Measurements from ENCODE around the gene GLI1.

- TF ChIP-seq KDM3A (CRISPR knock-in tag; IDR thresholded peaks at IDR 0.05; ENCODE audit: low read depth) (no peak), SOX5 (CRISPR knock-in tag; IDR thresholded peaks at IDR 0.05; ENCODE audit: borderline replicate concordance) (no peak), JUND (CRISPR knock-in tag; IDR thresholded peaks at IDR 0.05) (no peak), TMF1 (CRISPR knock-in tag; IDR thresholded peaks at IDR 0.05; ENCODE audit: low read depth) (no peak), EZH2 (conservative IDR thresholded peaks at IDR 0.05; ENCODE audit: low read depth, low read length) (no peak), POLR2A (IDR thresholded peaks at IDR 0.05; ENCODE audit: insufficient read depth in 1 of 2, low read depth in 2 of 2, low read length in 2 of 2) (no peak), YEATS2 (CRISPR knock-in tag; IDR thresholded peaks at IDR 0.05; ENCODE audit: borderline replicate concordance) (no peak), HDAC2 (CRISPR knock-in tag; IDR thresholded peaks at IDR 0.05) (no peak)
- TF ChIP-seq, protein P1, sequence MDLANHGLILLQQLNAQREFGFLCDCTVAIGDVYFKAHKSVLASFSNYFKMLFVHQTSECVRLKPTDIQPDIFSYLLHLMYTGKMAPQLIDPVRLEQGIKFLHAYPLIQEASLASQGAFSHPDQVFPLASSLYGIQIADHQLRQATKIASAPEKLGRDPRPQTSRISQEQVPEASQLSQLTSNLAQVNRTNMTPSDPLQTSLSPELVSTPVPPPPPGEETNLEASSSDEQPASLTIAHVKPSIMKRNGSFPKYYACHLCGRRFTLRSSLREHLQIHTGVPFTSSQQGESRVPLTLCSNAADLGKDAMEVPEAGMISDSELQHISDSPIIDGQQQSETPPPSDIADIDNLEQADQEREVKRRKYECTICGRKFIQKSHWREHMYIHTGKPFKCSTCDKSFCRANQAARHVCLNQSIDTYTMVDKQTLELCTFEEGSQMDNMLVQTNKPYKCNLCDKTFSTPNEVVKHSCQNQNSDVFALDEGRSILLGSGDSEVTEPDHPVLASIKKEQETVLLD (CRISPR knock-in tag; IDR thresholded peaks at IDR 0.05; ENCODE audit: low read depth), result no peak
- TF ChIP-seq, protein P2, sequence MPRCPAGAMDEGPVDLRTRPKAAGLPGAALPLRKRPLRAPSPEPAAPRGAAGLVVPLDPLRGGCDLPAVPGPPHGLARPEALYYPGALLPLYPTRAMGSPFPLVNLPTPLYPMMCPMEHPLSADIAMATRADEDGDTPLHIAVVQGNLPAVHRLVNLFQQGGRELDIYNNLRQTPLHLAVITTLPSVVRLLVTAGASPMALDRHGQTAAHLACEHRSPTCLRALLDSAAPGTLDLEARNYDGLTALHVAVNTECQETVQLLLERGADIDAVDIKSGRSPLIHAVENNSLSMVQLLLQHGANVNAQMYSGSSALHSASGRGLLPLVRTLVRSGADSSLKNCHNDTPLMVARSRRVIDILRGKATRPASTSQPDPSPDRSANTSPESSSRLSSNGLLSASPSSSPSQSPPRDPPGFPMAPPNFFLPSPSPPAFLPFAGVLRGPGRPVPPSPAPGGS (CRISPR knock-in tag; IDR thresholded peaks at IDR 0.05), result no peak
- TF ChIP-seq, protein P3, sequence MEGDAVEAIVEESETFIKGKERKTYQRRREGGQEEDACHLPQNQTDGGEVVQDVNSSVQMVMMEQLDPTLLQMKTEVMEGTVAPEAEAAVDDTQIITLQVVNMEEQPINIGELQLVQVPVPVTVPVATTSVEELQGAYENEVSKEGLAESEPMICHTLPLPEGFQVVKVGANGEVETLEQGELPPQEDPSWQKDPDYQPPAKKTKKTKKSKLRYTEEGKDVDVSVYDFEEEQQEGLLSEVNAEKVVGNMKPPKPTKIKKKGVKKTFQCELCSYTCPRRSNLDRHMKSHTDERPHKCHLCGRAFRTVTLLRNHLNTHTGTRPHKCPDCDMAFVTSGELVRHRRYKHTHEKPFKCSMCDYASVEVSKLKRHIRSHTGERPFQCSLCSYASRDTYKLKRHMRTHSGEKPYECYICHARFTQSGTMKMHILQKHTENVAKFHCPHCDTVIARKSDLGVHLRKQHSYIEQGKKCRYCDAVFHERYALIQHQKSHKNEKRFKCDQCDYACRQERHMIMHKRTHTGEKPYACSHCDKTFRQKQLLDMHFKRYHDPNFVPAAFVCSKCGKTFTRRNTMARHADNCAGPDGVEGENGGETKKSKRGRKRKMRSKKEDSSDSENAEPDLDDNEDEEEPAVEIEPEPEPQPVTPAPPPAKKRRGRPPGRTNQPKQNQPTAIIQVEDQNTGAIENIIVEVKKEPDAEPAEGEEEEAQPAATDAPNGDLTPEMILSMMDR (CRISPR knock-in tag; IDR thresholded peaks at IDR 0.05), result no peak
Measured at GRCh38 chr12:57428965-57429364, 30.6 kb upstream of the GLI1 start.

Measured in HepG2 (cell line).